ENCODE measurements around the gene PHYHIPL. TPM values are rescaled to one million over a fixed set of nuclear protein-coding genes. Genes with fewer than 3 reads are reported as not detected.

The PHYHIPL gene
- not detected in 2 replicates for total RNA-seq (2014; rRNA removed; shearing (Covaris generic))

DNA sequence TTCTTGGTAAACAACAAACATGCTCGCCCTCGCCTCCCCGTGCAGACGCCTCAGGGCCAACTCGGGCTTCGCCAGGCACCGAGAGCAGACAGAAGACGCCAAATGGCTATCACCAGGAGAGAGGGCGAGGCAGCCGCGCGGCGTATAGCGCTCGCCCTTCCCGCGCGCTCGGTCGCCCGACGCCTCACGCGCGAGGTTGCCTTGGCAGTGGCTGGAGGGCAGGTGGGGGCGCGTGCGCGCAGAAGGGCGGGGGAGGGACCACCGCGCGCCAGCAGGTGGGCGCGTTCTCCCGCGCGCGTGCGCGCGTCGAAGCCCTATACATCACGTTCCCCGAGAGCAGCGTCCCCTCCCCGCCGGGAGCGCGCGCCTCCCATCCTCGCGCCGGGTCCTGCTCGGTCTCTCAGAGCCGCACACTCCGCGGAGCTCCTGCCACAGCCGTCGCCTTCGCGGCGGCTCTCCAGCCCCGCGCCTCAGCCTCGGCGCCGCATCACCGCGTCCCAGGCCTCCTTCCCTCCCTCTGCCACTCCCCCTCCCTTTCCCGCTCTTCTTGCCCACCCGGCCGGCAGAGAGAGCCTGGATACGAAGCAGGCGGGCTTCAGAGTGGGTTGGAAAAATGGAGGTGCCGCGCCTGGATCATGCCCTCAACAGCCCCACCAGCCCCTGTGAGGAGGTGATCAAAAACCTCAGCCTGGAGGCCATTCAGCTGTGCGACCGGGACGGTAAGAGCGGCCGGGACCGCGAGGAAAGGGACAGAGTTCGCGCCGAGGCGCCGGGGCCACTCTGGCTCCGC is at the start of gene PHYHIPL:
Gene PHYHIPL, plus strand, starts transcription at position 403 of the 790 bp plus-strand sequence. Its CDS starts 211 bp downstream, at position 614.
- peaks cover 33% of the 10 kb centered on the region for H3K27me3 ChIP-seq (ENCODE audit: control insufficient read depth, insufficient read depth, low read length)
- no peaks in the 10 kb centered on the region for H3K36me3 ChIP-seq (replicated peaks; ENCODE audit: control insufficient read depth, insufficient read depth, low read length)
- peak within 1 kb of the TSS; percentile 40 for H3K4me3 ChIP-seq (ENCODE audit: insufficient read depth, low read depth, low read length)
- peak; percentile 69 for DNase-seq

GRCh38 chr10:59126991-59127390 is 49.5 kb upstream of the PHYHIPL start:
- Histone ChIP-seq H3K4me3 (ENCODE audit: insufficient read depth, low read depth, low read length) (no peak overlapping the region), H3K36me3 (replicated peaks; ENCODE audit: control insufficient read depth, insufficient read depth, low read length) (no peaks in the 10 kb centered on the region), H3K27me3 (ENCODE audit: control insufficient read depth, insufficient read depth, low read length) (no peaks in the 10 kb centered on the region)
- no peak for DNase-seq

- no peak for DNase-seq
- no peaks in the 10 kb centered on the region for H3K27me3 ChIP-seq (ENCODE audit: control insufficient read depth, insufficient read depth, low read length)
- no peaks in the 10 kb centered on the region for H3K36me3 ChIP-seq (replicated peaks; ENCODE audit: control insufficient read depth, insufficient read depth, low read length)
- H3K4me3 ChIP-seq (ENCODE audit: insufficient read depth, low read depth, low read length): no peak overlapping the region
Observed at GRCh38 chr10:59127991-59128390, 48.5 kb upstream of the PHYHIPL start.

GRCh38 chr10:59129867-59130266 is 46.6 kb upstream of the PHYHIPL start:
- no peak for DNase-seq
- Histone ChIP-seq H3K4me3 (ENCODE audit: insufficient read depth, low read depth, low read length) (no peak overlapping the region), H3K27me3 (ENCODE audit: control insufficient read depth, insufficient read depth, low read length) (no peaks in the 10 kb centered on the region), H3K36me3 (replicated peaks; ENCODE audit: control insufficient read depth, insufficient read depth, low read length) (no peaks in the 10 kb centered on the region)

- no peak overlapping the region for H3K4me3 ChIP-seq (ENCODE audit: insufficient read depth, low read depth, low read length)
- no peaks in the 10 kb centered on the region for H3K36me3 ChIP-seq (replicated peaks; ENCODE audit: control insufficient read depth, insufficient read depth, low read length)
Observed at GRCh38 chr10:59131666-59132065, 44.8 kb upstream of the PHYHIPL start.

GRCh38 chr10:59133841-59134593 is 42.4 kb upstream of the PHYHIPL start:
- H3K4me3 ChIP-seq (ENCODE audit: insufficient read depth, low read depth, low read length): no peak overlapping the region
- H3K27me3 ChIP-seq (ENCODE audit: control insufficient read depth, insufficient read depth, low read length): no peaks in the 10 kb centered on the region
- H3K36me3 ChIP-seq (replicated peaks; ENCODE audit: control insufficient read depth, insufficient read depth, low read length): no peaks in the 10 kb centered on the region
- DNase-seq: no peak

More at GRCh38 chr10:59131666-59132065, 44.8 kb upstream of the PHYHIPL start:
- no peak for DNase-seq
- no peaks in the 10 kb centered on the region for H3K27me3 ChIP-seq (ENCODE audit: control insufficient read depth, insufficient read depth, low read length)

DNA sequence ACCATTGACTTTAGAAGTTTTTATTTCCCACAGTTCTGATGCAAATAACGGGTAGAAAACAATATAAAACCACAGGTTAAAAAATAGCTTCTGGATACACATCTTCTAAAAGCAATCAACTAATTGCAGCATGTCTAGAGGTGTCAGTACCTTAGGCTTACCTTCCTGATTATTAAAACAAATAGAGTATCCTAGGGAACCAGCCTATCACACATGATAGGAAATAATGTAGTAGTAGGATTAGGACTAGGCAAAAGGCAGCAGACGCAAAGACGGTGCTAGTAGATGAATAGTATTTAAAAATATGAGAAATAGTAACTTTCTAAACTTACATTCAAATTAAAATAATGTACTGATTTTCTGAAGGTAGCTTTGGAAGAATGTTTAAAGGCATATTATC is 41.7 kb upstream of the PHYHIPL start:
- Histone ChIP-seq H3K4me3 (ENCODE audit: insufficient read depth, low read depth, low read length) (no peak overlapping the region), H3K36me3 (replicated peaks; ENCODE audit: control insufficient read depth, insufficient read depth, low read length) (no peaks in the 10 kb centered on the region), H3K27me3 (ENCODE audit: control insufficient read depth, insufficient read depth, low read length) (no peaks in the 10 kb centered on the region)
- DNase-seq: no peak

GRCh38 chr10:59135275-59135674 is 41.2 kb upstream of the PHYHIPL start:
- Histone ChIP-seq H3K36me3 (replicated peaks; ENCODE audit: control insufficient read depth, insufficient read depth, low read length) (no peaks in the 10 kb centered on the region), H3K27me3 (ENCODE audit: control insufficient read depth, insufficient read depth, low read length) (no peaks in the 10 kb centered on the region), H3K4me3 (ENCODE audit: insufficient read depth, low read depth, low read length) (no peak overlapping the region)
- DNase-seq: no peak

GRCh38 chr10:59138052-59138451 is 38.4 kb upstream of the PHYHIPL start:
- Histone ChIP-seq H3K4me3 (ENCODE audit: insufficient read depth, low read depth, low read length) (no peak overlapping the region), H3K27me3 (ENCODE audit: control insufficient read depth, insufficient read depth, low read length) (no peaks in the 10 kb centered on the region), H3K36me3 (replicated peaks; ENCODE audit: control insufficient read depth, insufficient read depth, low read length) (no peaks in the 10 kb centered on the region)
- DNase-seq: no peak

GRCh38 chr10:59143544-59143943 is 32.9 kb upstream of the PHYHIPL start:
- no peak for DNase-seq
- no peaks in the 10 kb centered on the region for H3K27me3 ChIP-seq (ENCODE audit: control insufficient read depth, insufficient read depth, low read length)
- H3K36me3 ChIP-seq (replicated peaks; ENCODE audit: control insufficient read depth, insufficient read depth, low read length): no peaks in the 10 kb centered on the region
- no peak overlapping the region for H3K4me3 ChIP-seq (ENCODE audit: insufficient read depth, low read depth, low read length)

DNA sequence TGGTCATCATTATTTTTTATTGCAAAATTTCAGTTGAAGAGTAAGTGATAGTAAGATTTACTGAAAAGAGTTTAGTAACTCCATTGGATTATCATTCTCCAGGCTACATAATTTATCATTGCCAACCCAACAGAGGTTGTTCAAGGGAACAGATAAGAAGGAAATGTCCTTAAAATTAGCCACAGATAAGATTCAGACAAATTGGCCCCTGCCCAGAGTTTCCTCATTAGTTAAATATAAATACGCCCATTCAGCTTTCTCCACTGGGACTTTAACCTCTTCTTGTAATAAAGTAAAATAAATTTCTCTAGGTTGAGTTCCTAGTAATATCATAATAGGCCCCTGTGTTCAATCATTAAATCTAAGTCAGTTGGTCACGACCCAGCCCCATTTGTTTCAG is 27.7 kb upstream of the PHYHIPL start:
- no peak for DNase-seq
- H3K4me3 ChIP-seq (ENCODE audit: insufficient read depth, low read depth, low read length): no peak overlapping the region
- H3K36me3 ChIP-seq (replicated peaks; ENCODE audit: control insufficient read depth, insufficient read depth, low read length): no peaks in the 10 kb centered on the region
- no peaks in the 10 kb centered on the region for H3K27me3 ChIP-seq (ENCODE audit: control insufficient read depth, insufficient read depth, low read length)

- H3K4me3 ChIP-seq (ENCODE audit: insufficient read depth, low read depth, low read length): no peak overlapping the region
- H3K27me3 ChIP-seq (ENCODE audit: control insufficient read depth, insufficient read depth, low read length): no peaks in the 10 kb centered on the region
- no peak for DNase-seq
- H3K36me3 ChIP-seq (replicated peaks; ENCODE audit: control insufficient read depth, insufficient read depth, low read length): no peaks in the 10 kb centered on the region
Observed at GRCh38 chr10:59155556-59155955, 20.9 kb upstream of the PHYHIPL start.

- Histone ChIP-seq H3K36me3 (replicated peaks; ENCODE audit: control insufficient read depth, insufficient read depth, low read length) (no peaks in the 10 kb centered on the region), H3K27me3 (ENCODE audit: control insufficient read depth, insufficient read depth, low read length) (no peaks in the 10 kb centered on the region), H3K4me3 (ENCODE audit: insufficient read depth, low read depth, low read length) (no peak overlapping the region)
- DNase-seq: no peak
Observed at GRCh38 chr10:59167512-59167911, 8.9 kb upstream of the PHYHIPL start.

DNA sequence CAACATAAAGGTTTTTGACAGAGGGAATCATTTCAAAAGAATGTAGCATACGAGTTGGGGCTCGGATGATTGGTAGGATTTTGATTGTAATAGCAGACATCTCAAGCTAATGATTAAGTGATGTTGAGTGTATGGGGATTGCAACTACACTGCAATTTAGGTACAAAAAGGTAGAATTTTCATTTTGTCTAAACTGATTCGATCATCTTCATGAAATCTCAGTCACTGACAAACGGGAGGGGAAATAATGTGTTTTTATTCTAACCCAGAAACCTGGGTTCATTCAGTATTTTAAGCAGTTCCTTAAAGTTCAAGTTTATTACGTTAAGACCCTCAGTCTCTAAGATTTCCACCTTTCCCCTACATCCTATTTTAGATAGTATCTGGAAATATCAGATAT is 3.9 kb upstream of the PHYHIPL start:
- no peak for DNase-seq
- peaks cover 27% of the 10 kb centered on the region for H3K27me3 ChIP-seq (ENCODE audit: control insufficient read depth, insufficient read depth, low read length)

DNA sequence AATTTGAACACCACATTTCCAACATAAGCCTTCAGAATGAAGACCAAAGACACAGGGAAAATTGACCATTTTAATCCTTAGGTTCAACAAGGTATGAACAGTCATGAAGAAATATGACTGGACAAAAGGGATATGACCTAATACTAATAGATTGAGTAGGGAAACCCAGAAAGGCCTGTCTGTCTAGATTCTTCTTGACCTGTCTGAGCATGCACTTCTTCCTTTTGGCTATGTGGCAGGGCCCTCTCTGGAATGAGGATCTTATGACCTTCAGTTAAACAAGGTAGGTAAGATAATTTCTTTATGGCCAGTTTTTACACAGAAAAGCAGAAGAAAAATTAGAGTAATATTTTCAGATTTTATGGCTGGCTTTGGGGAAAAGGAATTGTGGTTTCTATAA is 3.0 kb upstream of the PHYHIPL start:
- Histone ChIP-seq H3K4me3 (ENCODE audit: insufficient read depth, low read depth, low read length) (no peak overlapping the region), H3K27me3 (ENCODE audit: control insufficient read depth, insufficient read depth, low read length) (peaks cover 33% of the 10 kb centered on the region)
- DNase-seq: no peak

More for the DNA sequence above, 3.9 kb upstream of the PHYHIPL start:
- Histone ChIP-seq H3K4me3 (ENCODE audit: insufficient read depth, low read depth, low read length) (no peak overlapping the region), H3K36me3 (replicated peaks; ENCODE audit: control insufficient read depth, insufficient read depth, low read length) (no peaks in the 10 kb centered on the region)

More for the DNA sequence above, 3.0 kb upstream of the PHYHIPL start:
- H3K36me3 ChIP-seq (replicated peaks; ENCODE audit: control insufficient read depth, insufficient read depth, low read length): no peaks in the 10 kb centered on the region

Data from H7 (cell line).